H1 (cell line): ENCODE data around the gene HTRA1. TPM values are rescaled to one million over a fixed set of nuclear protein-coding genes. Genes with fewer than 3 reads are reported as not detected.

Experiments
- BCL11A ChIP-seq, 2 experiments: IDR thresholded peaks; one replicate each; pipeline ENCODE4 v1.6.1; 2011; ENCODE audit warnings: low read depth in 2 of 2, low read length in 2 of 2, mild to moderate bottlenecking in 2 of 2
- CHD1 ChIP-seq: IDR thresholded peaks from 2 replicates; pipeline ENCODE4 v1.6.1; 2012; ENCODE audit warnings: low read depth, low read length, improper control_type of control experiment
- CHD7 ChIP-seq: fragments of 300-600 bp; sonication (generic); IDR thresholded peaks from 2 replicates; pipeline ENCODE4 v1.7.1; 2012; ENCODE audit warnings: low read length, moderate library complexity, mild to moderate bottlenecking, inconsistent platforms; ENCODE audit not compliant: insufficient replicate concordance
- EZH2 ChIP-seq: fragments of 200-600 bp; sonication (generic); IDR thresholded peaks from 2 replicates; pipeline ENCODE4 v1.7.1; 2012; ENCODE audit warnings: low read depth, mild to moderate bottlenecking, moderate library complexity, low read length, inconsistent platforms; ENCODE audit not compliant: severe bottlenecking
- GTF2F1 ChIP-seq: IDR thresholded peaks from 2 replicates; pipeline ENCODE4 v1.6.1; 2012; ENCODE audit warnings: low read depth, low read length, improper control_type of control experiment, borderline replicate concordance
- HDAC2 ChIP-seq, 2 experiments: fragments of 300-600 bp in 1 of 2; sonication (generic) in 1 of 2; IDR thresholded peaks; 2 replicates each; pipeline ENCODE4 v1.6.1; 2011 to 2012; ENCODE audit warnings: low read depth in 2 of 2, low read length in 2 of 2, mild to moderate bottlenecking in 2 of 2, moderate library complexity in 2 of 2, borderline replicate concordance in 1 of 2, inconsistent platforms in 1 of 2
- MAX ChIP-seq: IDR thresholded peaks from 2 replicates; pipeline ENCODE4 v1.6.1; 2012; ENCODE audit warnings: inconsistent platforms
- RXRA ChIP-seq: IDR thresholded peaks from 2 replicates; pipeline ENCODE4 v1.6.1; 2011; ENCODE audit warnings: low read depth, mild to moderate bottlenecking, low read length, moderate library complexity; ENCODE audit not compliant: insufficient read depth
- SIN3A ChIP-seq, 2 experiments: IDR thresholded peaks in 1 of 2; conservative IDR thresholded peaks in 1 of 2; 2 replicates each; pipeline ENCODE4 v1.6.1; 2011 to 2012; ENCODE audit warnings: low read length in 2 of 2, improper control_type of control experiment in 1 of 2, low read depth in 1 of 2, mild to moderate bottlenecking in 1 of 2
- SRF ChIP-seq: IDR thresholded peaks from 2 replicates; pipeline ENCODE4 v1.6.1; 2011; ENCODE audit warnings: mild to moderate bottlenecking, low read depth, low read length, moderate library complexity
- ZNF274 ChIP-seq: IDR thresholded peaks from 2 replicates; pipeline ENCODE4 v1.7.0; 2012; ENCODE audit warnings: low read length, borderline replicate concordance; ENCODE audit errors: extremely low read depth
- polyA plus RNA-seq, 7 experiments: library from polyadenylated mRNA; depleted of rRNA in 3 of 7; stranded (reverse) in 5 of 7; unstranded in 2 of 7; fragments of >200 nt in 5 of 7; fragments of 200-250 nt in 2 of 7; gene quantifications; 1 replicate in 5 of 7; 2 replicates in 1 of 7; 4 replicates in 1 of 7; pipeline versions ENCODE4 v1.2.1 to v1.2.3, GENCODE V29; 2011 to 2013; ENCODE audit warnings: missing spikeins in 2 of 7, mixed read lengths in 2 of 7
- total RNA-seq: library from RNA; stranded (reverse); fragmentation: NEBNext Ultra II Directional; extraction: Animal tissue kit (Norgen Biotek cat#: 25700); gene quantifications from 2 replicates; pipeline ENCODE4 v1.2.1, GENCODE V29; 2021

The HTRA1 gene
- total and polyA plus RNA-seq, 2 of the 8 experiments (the other 6 are each of a cell fraction or from before 2014, with no cell fraction given), result 15.8 to 20.1 TPM

- TF ChIP-seq CHD7, result no peak
- no peak for TF ChIP-seq EZH2
- no peak for TF ChIP-seq SIN3A (conservative IDR thresholded peaks at IDR 0.05 in 1 of 2, IDR thresholded peaks at IDR 0.05 in 1 of 2; ENCODE audit: low read depth in 1 of 2, low read length in 2 of 2)
- TF ChIP-seq SRF, result no peak
- no peak for TF ChIP-seq CHD1
- TF ChIP-seq HDAC2 (IDR thresholded peaks at IDR 0.05; ENCODE audit: borderline replicate concordance in 1 of 2, low read depth in 2 of 2, low read length in 2 of 2), result no peak
- TF ChIP-seq MAX, result no peak
- TF ChIP-seq GTF2F1, result no peak
- TF ChIP-seq ZNF274, result no peak
- no peak for TF ChIP-seq BCL11A (IDR thresholded peaks at IDR 0.05; ENCODE audit: low read depth in 2 of 2, low read length in 2 of 2)
- no peak for TF ChIP-seq RXRA
Observed at GRCh38 chr10:122497241-122497640, 35.9 kb downstream of the HTRA1 start (continued).
